Upper lobe of left lung (tissue), 6 donors: ENCODE measurements around the gene PPIL6. TPM values are rescaled to one million over a fixed set of nuclear protein-coding genes. Genes with fewer than 3 reads are reported as not detected.

Experiments used
- ATAC-seq, 2 donors: fragments of 200-7000 bp; cut with Tn5 transposase; one replicate each; pipeline ENCODE4 v1.9.1; 2022; ENCODE audit warnings: mild to moderate bottlenecking in 2 of 2, moderate library complexity in 2 of 2; ENCODE audit not compliant: low FRiP score in 2 of 2
- DNase-seq, 2 donors: peaks; one replicate each; pipeline ENCODE4 v3.0.0-alpha.2; 2019 to 2020
- H3K27ac ChIP-seq, 4 donors: fragments of 200-600 bp; sonication (generic); one replicate each; pipeline ENCODE4 v1.5.1; 2016 to 2019
- H3K27me3 ChIP-seq, 4 donors: fragments of 200-600 bp; sonication (generic); one replicate each; pipeline ENCODE4 v1.5.1; 2017 to 2019
- H3K36me3 ChIP-seq, 4 donors: fragments of 200-600 bp; sonication (generic); one replicate each; pipeline ENCODE4 v1.5.1; 2016 to 2019
- H3K4me1 ChIP-seq, 4 donors: fragments of 200-600 bp; sonication (generic); one replicate each; pipeline ENCODE4 v1.5.1; 2018 to 2019
- H3K4me3 ChIP-seq, 4 donors: fragments of 200-600 bp; sonication (generic); one replicate each; pipeline ENCODE4 v1.5.1; 2017 to 2019; ENCODE audit warnings: mild to moderate bottlenecking in 2 of 4, moderate library complexity in 1 of 4
- H3K9me3 ChIP-seq, 4 donors: fragments of 200-600 bp; sonication (generic); one replicate each; pipeline ENCODE4 v1.5.1; 2018 to 2019
- EP300 ChIP-seq, 4 donors: sonication (generic); formaldehyde crosslinking; IDR thresholded peaks; one replicate each; pipeline ENCODE4 v1.5.1; 2017; ENCODE audit warnings: antibody characterized with exemption in 4 of 4, control low read depth in 2 of 4
- POLR2A ChIP-seq, 4 donors: fragments of 450-650 bp; IDR thresholded peaks; one replicate each; pipeline ENCODE4 v1.5.1; 2016 to 2017; ENCODE audit warnings: antibody characterized with exemption in 4 of 4, mild to moderate bottlenecking in 2 of 4
- POLR2AphosphoS5 ChIP-seq, 2 donors: sonication (generic); formaldehyde crosslinking; IDR thresholded peaks; one replicate each; pipeline ENCODE4 v1.5.1; 2017; ENCODE audit warnings: antibody characterized with exemption in 2 of 2
- WGBS, 2 donors: methylation state at CpG; one replicate each; pipeline ENCODE4 v1.1.5; 2017 to 2018; 5-methylcytosine and 5-hydroxymethylcytosine counted together
- total RNA-seq, 6 donors: library from RNA; depleted of rRNA in 4 of 6; stranded (reverse); fragments of >200 nt in 4 of 6; gene quantifications; one replicate each; pipeline versions ENCODE4 v1.1.0 to v1.2.1, GENCODE V29; 2016 to 2021
- TF ChIP-seq, protein P1 (sequence below), 6 experiments: fragments of 450-650 bp in 4 of 6; fragments of 200-600 bp in 2 of 6; sonication (generic) in 2 of 6; IDR thresholded peaks; one replicate each; pipeline ENCODE4 v1.5.1; 2016 to 2019; ENCODE audit warnings: antibody characterized with exemption in 6 of 6
- donor health status: DM: no; HTN: no; CAD: no; lungs with moderate emphysema.
- donor health status: DM: no; HTN: yes; CAD: no; lungs with severe emphysema.

Gene PPIL6
- total RNA-seq, 6 donors from 2014 or later = 3.5 to 44.3 (median 6.5) TPM

GRCh38 chr6:109381747-109382575 is 58.5 kb downstream of the PPIL6 start, which contains the start of gene CD164:
Gene CD164 (minus strand): TSS chr6:109382467. CDS start chr6:109382378, 89 bp downstream.
- Histone ChIP-seq H3K4me1 (peaks cover 30 to 54% (median 44%) of the 10 kb centered on the region in 4 donors), H3K27me3 (no peaks in the 10 kb centered on the region), H3K27ac (peak within 1 kb of the TSS; percentile 99 to 100 (median 100)), H3K4me3 (peak within 1 kb of the TSS; percentile 80 to 96 (median 88)), H3K36me3 (peaks cover 0 to 16% (median 6%) of the 10 kb centered on the region in 4 donors), H3K9me3 (no peaks in the 10 kb centered on the region)
- 0% methylated on average over 22 to 51 of the region's 93 CpGs for WGBS, 2 donors
- peak; percentile 92 to 97 for DNase-seq
- peak; percentile 95 to 96 for ATAC-seq
- TF ChIP-seq POLR2AphosphoS5 (IDR thresholded peaks at IDR 0.05) (peak; percentile 97 to 98), POLR2A (IDR thresholded peaks at IDR 0.05) (peak in 3 of 4 donors; percentile 86 to 99 (median 98)), EP300 (IDR thresholded peaks at IDR 0.05) (peak in 1 of 4 donors; percentile 70)
- TF ChIP-seq, protein P1, sequence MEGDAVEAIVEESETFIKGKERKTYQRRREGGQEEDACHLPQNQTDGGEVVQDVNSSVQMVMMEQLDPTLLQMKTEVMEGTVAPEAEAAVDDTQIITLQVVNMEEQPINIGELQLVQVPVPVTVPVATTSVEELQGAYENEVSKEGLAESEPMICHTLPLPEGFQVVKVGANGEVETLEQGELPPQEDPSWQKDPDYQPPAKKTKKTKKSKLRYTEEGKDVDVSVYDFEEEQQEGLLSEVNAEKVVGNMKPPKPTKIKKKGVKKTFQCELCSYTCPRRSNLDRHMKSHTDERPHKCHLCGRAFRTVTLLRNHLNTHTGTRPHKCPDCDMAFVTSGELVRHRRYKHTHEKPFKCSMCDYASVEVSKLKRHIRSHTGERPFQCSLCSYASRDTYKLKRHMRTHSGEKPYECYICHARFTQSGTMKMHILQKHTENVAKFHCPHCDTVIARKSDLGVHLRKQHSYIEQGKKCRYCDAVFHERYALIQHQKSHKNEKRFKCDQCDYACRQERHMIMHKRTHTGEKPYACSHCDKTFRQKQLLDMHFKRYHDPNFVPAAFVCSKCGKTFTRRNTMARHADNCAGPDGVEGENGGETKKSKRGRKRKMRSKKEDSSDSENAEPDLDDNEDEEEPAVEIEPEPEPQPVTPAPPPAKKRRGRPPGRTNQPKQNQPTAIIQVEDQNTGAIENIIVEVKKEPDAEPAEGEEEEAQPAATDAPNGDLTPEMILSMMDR (IDR thresholded peaks at IDR 0.05) = peak in 1 of 6 experiments; percentile 12

DNA sequence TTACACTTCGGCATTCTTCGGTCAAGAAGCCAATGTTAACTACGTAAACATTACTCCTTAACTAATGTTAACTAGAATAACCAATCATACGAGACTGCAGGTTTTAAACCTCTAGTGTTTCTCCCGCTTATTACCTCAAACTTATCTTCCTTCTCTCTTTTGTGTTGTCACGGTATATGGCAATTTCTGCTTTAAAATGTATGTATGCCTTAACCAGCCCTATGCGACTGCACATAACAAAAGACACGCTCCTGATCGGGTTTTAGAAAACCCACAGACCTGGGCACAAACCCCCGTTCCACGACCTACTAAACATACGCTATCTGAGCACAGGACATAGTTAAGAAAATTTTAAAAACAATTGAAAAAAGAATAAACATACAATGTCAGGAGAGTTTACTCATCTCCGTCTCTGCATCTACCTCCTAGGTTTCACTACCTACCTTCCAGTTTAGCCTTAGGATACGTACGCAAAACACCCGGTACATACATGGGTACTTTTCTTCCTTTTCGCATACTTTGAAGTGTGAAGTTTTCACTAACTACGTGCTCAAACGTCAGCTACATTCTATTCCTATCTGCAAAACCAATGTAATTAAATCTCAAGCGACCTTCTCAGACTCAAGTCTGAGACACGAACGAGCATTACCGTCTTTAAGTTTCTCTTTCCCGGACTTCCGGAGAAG is 59.2 kb downstream of the PPIL6 start:
- Histone ChIP-seq H3K27me3 (no peaks in the 10 kb centered on the region), H3K36me3 (peaks cover 0 to 24% (median 13%) of the 10 kb centered on the region in 4 donors), H3K27ac (peak overlapping the region; percentile 99 to 100 (median 100)), H3K4me3 (peak overlapping the region; percentile 80 to 96 (median 88)), H3K4me1 (peaks cover 30 to 56% (median 44%) of the 10 kb centered on the region in 4 donors), H3K9me3 (no peaks in the 10 kb centered on the region)
- ATAC-seq (no peak), DNase-seq (no peak)
- TF ChIP-seq EP300 (IDR thresholded peaks at IDR 0.05) = no peak
- no peak for TF ChIP-seq POLR2AphosphoS5 (IDR thresholded peaks at IDR 0.05)
- TF ChIP-seq, protein P1 (IDR thresholded peaks at IDR 0.05) = no peak
- TF ChIP-seq POLR2A (IDR thresholded peaks at IDR 0.05) = no peak
- 0 to 1% methylated on average over 25 of the region's 25 CpGs for WGBS, 2 donors

DNA sequence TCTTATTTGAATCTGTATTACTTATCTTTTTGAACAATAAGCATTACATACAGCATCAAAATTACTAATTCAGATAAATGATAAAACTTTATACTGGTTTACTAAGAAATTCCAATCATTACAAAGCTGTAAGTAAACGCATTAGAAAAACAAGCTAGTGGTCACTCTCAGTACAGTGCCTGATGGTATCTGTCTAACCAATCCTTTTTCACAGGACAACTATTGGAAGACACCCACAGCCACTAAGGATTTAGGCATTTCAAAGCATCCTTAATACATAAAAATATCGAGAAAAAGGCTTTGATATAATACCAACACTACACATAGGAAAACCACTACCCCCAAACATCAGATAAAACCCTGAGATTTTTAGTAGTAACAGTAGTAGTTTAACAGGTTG is 60.7 kb downstream of the PPIL6 start:
- ATAC-seq = no peak
- no peaks in the 10 kb centered on the region for H3K27me3 ChIP-seq
- TF ChIP-seq, protein P1 (IDR thresholded peaks at IDR 0.05) = no peak
- TF ChIP-seq EP300 (IDR thresholded peaks at IDR 0.05) = no peak
- TF ChIP-seq POLR2A (IDR thresholded peaks at IDR 0.05) = no peak
- no peak for TF ChIP-seq POLR2AphosphoS5 (IDR thresholded peaks at IDR 0.05)
- H3K9me3 ChIP-seq = no peaks in the 10 kb centered on the region
- H3K27ac ChIP-seq = peak overlapping the region in 2 of 4 donors; percentile 99 to 100
- WGBS, 2 donors = 30 to 41% methylated on average over 2 of the region's 2 CpGs
- peak overlapping the region; percentile 5 to 96 (median 88) for H3K4me3 ChIP-seq
- H3K4me1 ChIP-seq = peaks cover 30 to 59% (median 40%) of the 10 kb centered on the region in 4 donors
- H3K36me3 ChIP-seq = peaks cover 5 to 39% (median 27%) of the 10 kb centered on the region in 4 donors
- no peak for DNase-seq

- no peaks in the 10 kb centered on the region for H3K9me3 ChIP-seq
- 62% methylated on average over 3 of the region's 3 CpGs for WGBS, 2 donors
- TF ChIP-seq, protein P1 (IDR thresholded peaks at IDR 0.05) = no peak
- no peak for TF ChIP-seq POLR2A (IDR thresholded peaks at IDR 0.05)
- TF ChIP-seq EP300 (IDR thresholded peaks at IDR 0.05) = no peak
- TF ChIP-seq POLR2AphosphoS5 (IDR thresholded peaks at IDR 0.05) = no peak
- no peak overlapping the region for H3K4me3 ChIP-seq
- H3K27me3 ChIP-seq = no peaks in the 10 kb centered on the region
- DNase-seq = no peak
- no peak for ATAC-seq
- H3K4me1 ChIP-seq = peaks cover 25 to 53% (median 33%) of the 10 kb centered on the region in 4 donors
- H3K36me3 ChIP-seq = peaks cover 8 to 59% (median 36%) of the 10 kb centered on the region in 4 donors
- no peak overlapping the region for H3K27ac ChIP-seq
These were observed 62.7 kb downstream of the PPIL6 start for GRCh38 chr6:109377717-109378116.
